ENCODE measurements around the gene PI4KA.

The PI4KA gene

DNA sequence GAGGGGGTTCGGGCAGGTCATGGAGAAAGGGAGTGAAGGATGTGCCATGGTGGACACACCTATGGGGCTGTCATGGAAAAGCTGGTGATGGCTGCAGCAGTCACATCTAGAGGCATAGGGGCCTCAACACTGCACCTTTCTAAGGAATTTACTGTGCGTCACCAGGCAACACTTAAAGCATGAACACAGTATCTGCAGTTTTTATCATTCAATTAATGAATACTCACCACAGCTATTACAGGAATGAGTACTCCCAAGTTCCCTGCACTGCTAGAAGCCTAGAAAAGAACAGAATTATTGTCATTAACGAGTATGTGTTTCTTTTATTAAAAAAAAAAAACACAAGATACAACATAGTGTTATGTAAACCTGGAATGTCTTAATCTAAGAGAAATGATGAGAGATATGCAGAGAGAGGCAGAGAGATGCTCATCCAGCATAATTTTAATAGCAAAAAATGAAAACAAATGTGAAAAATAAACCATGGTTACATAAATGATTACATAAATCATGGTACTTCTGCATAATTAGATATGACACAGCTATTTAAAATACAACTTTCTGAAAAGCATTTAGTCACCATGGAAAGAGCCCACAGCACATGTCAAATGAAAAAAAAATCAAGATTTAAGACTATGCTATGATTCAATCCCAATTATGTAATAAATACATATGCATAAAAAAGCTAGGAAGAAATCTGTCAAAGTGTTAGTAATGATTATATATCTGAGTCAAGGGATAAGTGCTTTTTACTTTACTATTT lies 65.5 kb downstream of the PI4KA start:
- H3K27ac ChIP-seq, result no peak overlapping the region
- TF ChIP-seq ZFX (IDR thresholded peaks at IDR 0.05; ENCODE audit: borderline replicate concordance), result no peak
- TF ChIP-seq, protein P1, sequence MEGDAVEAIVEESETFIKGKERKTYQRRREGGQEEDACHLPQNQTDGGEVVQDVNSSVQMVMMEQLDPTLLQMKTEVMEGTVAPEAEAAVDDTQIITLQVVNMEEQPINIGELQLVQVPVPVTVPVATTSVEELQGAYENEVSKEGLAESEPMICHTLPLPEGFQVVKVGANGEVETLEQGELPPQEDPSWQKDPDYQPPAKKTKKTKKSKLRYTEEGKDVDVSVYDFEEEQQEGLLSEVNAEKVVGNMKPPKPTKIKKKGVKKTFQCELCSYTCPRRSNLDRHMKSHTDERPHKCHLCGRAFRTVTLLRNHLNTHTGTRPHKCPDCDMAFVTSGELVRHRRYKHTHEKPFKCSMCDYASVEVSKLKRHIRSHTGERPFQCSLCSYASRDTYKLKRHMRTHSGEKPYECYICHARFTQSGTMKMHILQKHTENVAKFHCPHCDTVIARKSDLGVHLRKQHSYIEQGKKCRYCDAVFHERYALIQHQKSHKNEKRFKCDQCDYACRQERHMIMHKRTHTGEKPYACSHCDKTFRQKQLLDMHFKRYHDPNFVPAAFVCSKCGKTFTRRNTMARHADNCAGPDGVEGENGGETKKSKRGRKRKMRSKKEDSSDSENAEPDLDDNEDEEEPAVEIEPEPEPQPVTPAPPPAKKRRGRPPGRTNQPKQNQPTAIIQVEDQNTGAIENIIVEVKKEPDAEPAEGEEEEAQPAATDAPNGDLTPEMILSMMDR (IDR thresholded peaks at IDR 0.05), result no peak

DNA sequence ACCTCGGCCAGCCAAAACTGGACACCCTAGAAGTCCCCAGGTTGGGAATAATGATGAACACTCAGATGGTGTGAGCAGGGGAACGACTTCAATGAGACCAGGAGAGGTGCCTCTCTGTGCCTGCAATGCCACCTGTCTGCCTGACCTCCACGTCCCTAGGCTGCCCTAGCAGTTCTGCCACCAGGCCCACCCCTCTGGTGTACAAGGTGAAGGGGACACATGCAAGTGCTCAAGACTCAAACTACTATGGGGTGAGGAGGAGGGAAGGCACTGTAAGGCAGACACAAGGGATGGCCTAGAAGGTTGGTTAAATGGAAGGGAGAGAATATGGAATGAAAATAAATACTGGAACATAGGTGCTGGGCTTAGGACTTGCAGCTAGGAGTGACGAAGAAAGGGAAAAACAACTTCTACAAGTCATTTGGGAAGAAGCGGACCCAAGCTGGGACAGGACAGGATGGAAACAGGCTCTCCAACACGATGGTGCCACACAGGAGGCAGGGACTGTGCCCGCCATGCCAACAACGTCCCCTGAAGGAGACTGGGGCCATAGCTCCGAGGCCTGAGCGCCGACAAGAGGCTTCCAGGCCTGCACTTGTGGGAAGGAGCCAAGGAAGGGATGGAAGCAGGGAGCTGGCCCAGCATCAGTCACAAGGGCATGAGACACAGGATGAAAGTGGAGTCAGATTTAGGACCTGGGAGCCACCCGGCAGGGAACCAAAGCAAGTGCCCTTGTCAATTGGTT lies 66.2 kb downstream of the PI4KA start:
- TF ChIP-seq, protein P1 (IDR thresholded peaks at IDR 0.05), result no peak
- TF ChIP-seq ZFX (IDR thresholded peaks at IDR 0.05; ENCODE audit: borderline replicate concordance), result no peak
- H3K27ac ChIP-seq, result no peak overlapping the region

DNA sequence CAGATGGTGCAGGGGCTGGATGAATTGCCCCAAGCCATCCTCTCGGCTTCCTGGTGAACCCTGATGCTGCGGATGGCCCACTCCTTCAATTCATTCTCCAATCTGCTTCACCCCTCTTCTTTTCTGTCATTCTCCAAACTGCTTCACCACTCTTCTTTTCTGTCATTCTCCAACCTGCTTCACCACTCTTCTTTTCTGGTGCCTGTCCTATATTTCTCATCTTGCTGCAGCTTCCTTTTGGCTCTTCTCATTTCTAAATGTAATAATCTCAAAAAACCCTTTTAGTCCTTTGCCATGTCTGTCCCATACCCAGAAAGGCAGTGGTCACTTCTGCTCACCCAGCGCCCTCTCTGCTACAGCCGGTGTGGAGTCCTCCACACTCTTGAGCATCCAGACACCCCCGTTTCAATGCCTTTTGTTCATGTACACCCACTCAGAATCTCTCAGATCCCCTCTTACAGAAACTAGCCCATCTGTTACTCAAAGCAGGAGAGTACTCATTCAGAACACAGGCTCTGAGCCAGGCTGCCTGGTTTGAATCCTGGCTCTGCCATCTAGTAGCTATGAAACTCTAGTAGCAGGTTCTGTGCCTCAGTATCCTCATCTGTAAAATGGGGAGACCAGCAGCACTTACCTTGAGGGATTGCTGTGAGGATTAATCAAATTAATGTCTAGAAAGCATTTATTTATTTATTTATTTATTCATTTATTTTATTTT lies 69.8 kb downstream of the PI4KA start:
- H3K27ac ChIP-seq, result no peak overlapping the region
- no peak for TF ChIP-seq ZFX (IDR thresholded peaks at IDR 0.05; ENCODE audit: borderline replicate concordance)
- TF ChIP-seq, protein P1 (IDR thresholded peaks at IDR 0.05), result no peak

DNA sequence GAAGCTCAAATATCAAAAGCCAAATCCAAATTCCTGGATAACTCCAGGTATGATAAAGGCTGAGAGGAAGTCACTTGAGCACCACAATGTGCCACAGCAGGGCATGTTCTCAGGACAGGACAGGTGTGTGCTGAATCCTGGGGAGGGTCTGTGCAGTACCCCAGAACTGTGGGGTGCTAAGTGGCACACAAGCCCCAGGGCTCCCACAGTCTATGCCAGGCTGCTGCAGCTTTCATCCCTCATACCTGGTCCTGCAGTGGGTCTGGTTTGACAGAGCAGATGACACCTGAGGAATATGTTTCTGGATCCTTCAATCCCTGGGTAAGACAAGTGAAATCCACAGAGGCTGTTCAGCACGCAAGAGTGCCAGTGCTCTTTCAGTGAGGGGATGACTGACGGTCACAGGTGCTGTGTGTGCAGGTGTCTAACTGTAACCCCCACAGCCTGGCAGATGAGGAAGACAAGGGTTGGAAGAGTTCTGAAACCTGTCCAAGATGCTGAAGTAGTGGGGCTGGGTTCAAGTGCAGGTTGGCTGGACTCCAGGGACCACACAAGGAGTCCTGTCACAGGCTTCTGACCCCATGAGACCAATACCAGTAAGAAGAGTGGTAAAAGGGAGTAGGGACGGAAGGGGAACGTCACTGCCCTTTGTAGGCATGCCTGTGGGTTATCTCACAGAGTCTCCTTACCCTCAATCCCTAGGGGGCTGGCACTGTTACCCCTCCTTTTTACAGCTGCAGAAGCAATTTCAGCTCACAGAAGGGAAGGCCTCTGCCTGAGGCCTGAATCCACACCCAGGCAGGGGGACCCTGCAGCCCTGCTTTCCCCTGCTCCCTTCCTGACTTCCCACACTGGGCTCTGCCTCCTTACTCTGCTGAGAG lies 70.6 kb downstream of the PI4KA start:
- H3K27ac ChIP-seq, result no peak overlapping the region
- TF ChIP-seq, protein P1 (IDR thresholded peaks at IDR 0.05), result no peak
- TF ChIP-seq ZFX (IDR thresholded peaks at IDR 0.05; ENCODE audit: borderline replicate concordance), result no peak

DNA sequence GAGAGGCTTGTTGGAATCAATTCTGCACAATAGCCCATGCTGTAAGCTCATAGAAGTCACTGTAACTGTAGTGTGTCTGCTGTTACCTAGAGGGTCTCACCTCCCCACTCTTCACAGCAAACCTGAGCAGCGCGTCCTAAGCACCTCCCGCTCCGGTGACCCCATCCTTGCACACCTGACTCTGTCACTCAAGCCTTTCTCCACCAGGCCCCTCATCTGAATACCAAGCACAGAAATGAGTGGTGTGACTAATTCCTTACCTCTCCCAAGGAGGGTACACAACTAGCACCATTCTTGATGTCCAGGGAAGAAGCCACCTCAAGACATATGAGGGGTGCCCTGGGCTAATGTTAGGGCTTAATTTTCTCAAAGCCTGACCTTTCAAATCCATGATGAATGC lies 71.4 kb downstream of the PI4KA start:
- H3K27ac ChIP-seq, result no peak overlapping the region
- no peak for TF ChIP-seq ZFX (IDR thresholded peaks at IDR 0.05; ENCODE audit: borderline replicate concordance)
- TF ChIP-seq, protein P1 (IDR thresholded peaks at IDR 0.05), result no peak

DNA sequence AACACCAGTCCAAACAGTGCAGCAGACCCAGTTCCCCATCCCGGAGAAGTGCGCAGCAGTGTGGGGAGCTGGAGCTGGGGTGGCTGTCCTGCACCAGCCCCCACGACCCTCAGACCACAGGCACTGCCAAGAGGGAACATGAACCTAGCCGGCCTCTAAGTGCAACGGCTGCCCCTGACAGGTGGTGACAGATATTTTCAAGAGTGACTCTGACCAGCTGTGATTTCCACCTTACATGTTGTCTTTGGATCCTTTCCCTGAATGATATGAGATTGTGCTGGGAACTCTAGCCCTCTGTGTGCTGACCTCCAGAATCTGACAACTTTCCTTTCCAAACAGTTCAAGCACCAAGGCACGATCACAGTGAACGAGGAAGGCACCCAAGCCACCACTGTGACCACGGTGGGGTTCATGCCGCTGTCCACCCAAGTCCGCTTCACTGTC lies 72.1 kb downstream of the PI4KA start:
- H3K27ac ChIP-seq, result no peak overlapping the region
- no peak for TF ChIP-seq ZFX (IDR thresholded peaks at IDR 0.05; ENCODE audit: borderline replicate concordance)
- TF ChIP-seq, protein P1 (IDR thresholded peaks at IDR 0.05), result no peak
